Activated T-cell treated with anti-CD3 and anti-CD28 coated beads for 48 hours (primary cell): ENCODE data around the gene ATN1.

Experiments
- DNase-seq: peaks from one replicate; pipeline ENCODE4 v3.0.0-alpha.2; 2020; ENCODE audit warnings: low read depth

ATN1 gene

GRCh38 chr12:6957741-6958608 lies 30.2 kb downstream of the ATN1 start:
- DNase-seq: no peak

GRCh38 chr12:6958609-6959057 lies 30.9 kb downstream of the ATN1 start:
- DNase-seq: no peak

- DNase-seq: no peak
Observed at GRCh38 chr12:6959058-6959804, 31.5 kb downstream of the ATN1 start.

GRCh38 chr12:6959805-6960592 lies 32.2 kb downstream of the ATN1 start:
- DNase-seq: no peak

GRCh38 chr12:6960593-6961277 lies 33.0 kb downstream of the ATN1 start:
- DNase-seq: no peak

GRCh38 chr12:6961278-6961694 lies 33.5 kb downstream of the ATN1 start:
- peak; percentile 89 for DNase-seq

GRCh38 chr12:6961695-6962284 lies 34.0 kb downstream of the ATN1 start:
- no peak for DNase-seq

- no peak for DNase-seq
Observed at GRCh38 chr12:6962285-6963015, 34.7 kb downstream of the ATN1 start.

- DNase-seq: no peak
Observed at GRCh38 chr12:6963016-6963731, 35.4 kb downstream of the ATN1 start.

- no peak for DNase-seq
Observed at GRCh38 chr12:6963791-6964413, 36.1 kb downstream of the ATN1 start.

GRCh38 chr12:6964605-6965025 lies 36.9 kb downstream of the ATN1 start:
- DNase-seq: no peak

- DNase-seq: peak; percentile 80
Observed at GRCh38 chr12:6965026-6965661, 37.4 kb downstream of the ATN1 start.

GRCh38 chr12:6965714-6966113 lies 38.0 kb downstream of the ATN1 start:
- no peak for DNase-seq

- DNase-seq: no peak
Observed at GRCh38 chr12:6966351-6966750, 38.6 kb downstream of the ATN1 start.

- no peak for DNase-seq
Observed at GRCh38 chr12:6967651-6968100, 39.9 kb downstream of the ATN1 start.

- DNase-seq: no peak
Observed at GRCh38 chr12:6968426-6968825, 40.7 kb downstream of the ATN1 start.

- no peak for DNase-seq
Observed at GRCh38 chr12:6970096-6970527, 42.4 kb downstream of the ATN1 start.

GRCh38 chr12:6974180-6974579 lies 46.4 kb downstream of the ATN1 start:
- DNase-seq: no peak
